Measurements from ENCODE around the gene ARID5B.

GRCh38 chr10:62082271-62082656 lies 180.8 kb downstream of the ARID5B start:
- TF ChIP-seq CTCF (IDR thresholded peaks at IDR 0.05) (no peak), POLR2A (IDR thresholded peaks at IDR 0.05) (no peak)

Measured in Peyer's patch (tissue), 4 donors.